Mesendoderm (in vitro differentiated cells): ENCODE results near the gene ARL5B.

Source experiments
- DNase-seq: peaks from one replicate; pipeline ENCODE4 v3.0.0; 2013
- H2AK5ac ChIP-seq: 2 replicates; pipeline ENCODE4 v1.6.1; 2013; ENCODE audit warnings: low read length, inconsistent platforms
- H2BK120ac ChIP-seq: 2 replicates; pipeline ENCODE4 v1.6.1; 2013; ENCODE audit warnings: low read depth, mild to moderate bottlenecking, low read length, moderate library complexity, mixed read lengths
- H2BK15ac ChIP-seq: replicated peaks from 2 replicates; pipeline ENCODE4 v1.6.1; 2013; ENCODE audit warnings: low read depth, mild to moderate bottlenecking, moderate library complexity
- H2BK5ac ChIP-seq: 2 replicates; pipeline ENCODE4 v1.6.1; 2013; ENCODE audit warnings: low read length, inconsistent platforms
- H3K18ac ChIP-seq: 2 replicates; pipeline ENCODE4 v1.6.1; 2013; ENCODE audit warnings: mild to moderate bottlenecking, low read length, mixed read lengths
- H3K23ac ChIP-seq: one replicate; pipeline ENCODE4 v1.6.1; 2013; ENCODE audit warnings: low read length
- H3K27ac ChIP-seq: 2 replicates; pipeline ENCODE4 v1.5.1; 2013; ENCODE audit warnings: low read depth, mild to moderate bottlenecking, inconsistent platforms, low read length, moderate library complexity
- H3K27me3 ChIP-seq: 2 replicates; pipeline ENCODE4 v1.6.1; 2013; ENCODE audit warnings: low read length, control low read depth, mild to moderate bottlenecking, inconsistent platforms; ENCODE audit not compliant: insufficient read depth, poor library complexity
- H3K36me3 ChIP-seq: 2 replicates; pipeline ENCODE4 v1.6.1; 2013; ENCODE audit warnings: low read length, inconsistent platforms; ENCODE audit not compliant: control insufficient read depth, insufficient read depth
- H3K4ac ChIP-seq: one replicate; pipeline ENCODE4 v1.6.1; 2013; ENCODE audit warnings: low read depth, mild to moderate bottlenecking, low read length, moderate library complexity
- H3K4me1 ChIP-seq: 2 replicates; pipeline ENCODE4 v1.6.1; 2013; ENCODE audit warnings: low read depth, low read length, inconsistent platforms; ENCODE audit not compliant: control insufficient read depth
- H3K4me2 ChIP-seq: 2 replicates; pipeline ENCODE4 v1.6.1; 2013; ENCODE audit warnings: low read length
- H3K4me3 ChIP-seq: 2 replicates; pipeline ENCODE4 v1.5.1; 2013; ENCODE audit warnings: mild to moderate bottlenecking, low read length
- H3K56ac ChIP-seq: one replicate; pipeline ENCODE4 v1.6.1; 2013; ENCODE audit warnings: low read length
- H3K79me1 ChIP-seq: 2 replicates; pipeline ENCODE4 v1.6.1; 2013; ENCODE audit warnings: low read length, inconsistent platforms
- H3K79me2 ChIP-seq: 2 replicates; pipeline ENCODE4 v1.6.1; 2013; ENCODE audit warnings: mild to moderate bottlenecking, low read length; ENCODE audit not compliant: control insufficient read depth, insufficient read depth
- H3K9ac ChIP-seq: 2 replicates; pipeline ENCODE4 v1.6.1; 2013; ENCODE audit warnings: low read length, inconsistent platforms
- H4K5ac ChIP-seq: one replicate; pipeline ENCODE4 v1.6.1; 2013; ENCODE audit warnings: low read length
- H4K8ac ChIP-seq: one replicate; pipeline ENCODE4 v1.6.1; 2013; ENCODE audit warnings: low read depth, mild to moderate bottlenecking, control low read depth, low read length, moderate library complexity
- WGBS: extraction: QIAGEN DNeasy Blood & Tissue Kit; methylation state at CpG from one replicate; pipeline ENCODE4 v1.1.7; 2013; ENCODE audit warnings: low lambda C conversion rate, missing lambda C conversion rate; ENCODE audit not compliant: insufficient coverage; ENCODE audit errors: extremely low coverage; 5-methylcytosine and 5-hydroxymethylcytosine counted together

ARL5B gene

GRCh38 chr10:18650404-18650997, 8.7 kb upstream of the ARL5B start:
- H2BK120ac ChIP-seq: no peak overlapping the region
- no peak overlapping the region for H4K8ac ChIP-seq
- no peaks in the 10 kb centered on the region for H3K4me1 ChIP-seq
- no peak overlapping the region for H2BK5ac ChIP-seq
- peak overlapping the region; percentile 70 for H3K4me3 ChIP-seq
- H3K79me1 ChIP-seq: no peaks in the 10 kb centered on the region
- H3K27me3 ChIP-seq: no peaks in the 10 kb centered on the region
- no peak overlapping the region for H4K5ac ChIP-seq
- peak overlapping the region; percentile 70 for H3K9ac ChIP-seq
- H3K27ac ChIP-seq: no peak overlapping the region
- no peak overlapping the region for H2AK5ac ChIP-seq
- H3K79me2 ChIP-seq: peaks cover 9% of the 10 kb centered on the region
- DNase-seq: no peak
- H3K56ac ChIP-seq: peak overlapping the region; percentile 80
- no peak overlapping the region for H3K4ac ChIP-seq
- no peak overlapping the region for H3K23ac ChIP-seq
- no peaks in the 10 kb centered on the region for H3K36me3 ChIP-seq
- no peak overlapping the region for H3K18ac ChIP-seq
- no CpG with 5 or more reads among the region's 6 CpGs for WGBS
- peak overlapping the region; percentile 92 for H3K4me2 ChIP-seq
- no peak overlapping the region for H2BK15ac ChIP-seq

GRCh38 chr10:18651324-18652007, 7.8 kb upstream of the ARL5B start, which contains the start of gene NSUN6:
Gene NSUN6, minus strand, starts transcription at chr10:18651587. Its CDS starts 384 bp downstream, at chr10:18651203.
- Histone ChIP-seq H3K18ac (peak within 1 kb of the TSS; percentile 14), H3K4me1 (no peaks in the 10 kb centered on the region), H3K4me3 (peak within 1 kb of the TSS; percentile 70), H3K23ac (no peak within 1 kb of the TSS), H3K36me3 (no peaks in the 10 kb centered on the region), H3K4me2 (peak within 1 kb of the TSS; percentile 92), H4K8ac (peak within 1 kb of the TSS; percentile 81), H3K79me2 (peaks cover 9% of the 10 kb centered on the region), H3K56ac (peak within 1 kb of the TSS; percentile 84), H4K5ac (no peak within 1 kb of the TSS), H3K9ac (peak within 1 kb of the TSS; percentile 70), H2BK15ac (no peak within 1 kb of the TSS), H3K4ac (peak within 1 kb of the TSS; percentile 56), H2BK5ac (no peak within 1 kb of the TSS), H3K79me1 (no peaks in the 10 kb centered on the region), H3K27me3 (no peaks in the 10 kb centered on the region), H2BK120ac (no peak within 1 kb of the TSS), H3K27ac (no peak within 1 kb of the TSS), H2AK5ac (no peak within 1 kb of the TSS)
- no CpG with 5 or more reads among the region's 39 CpGs for WGBS
- DNase-seq: peak; percentile 91

GRCh38 chr10:18653112-18653511, 6.1 kb upstream of the ARL5B start:
- Histone ChIP-seq H4K8ac (no peak overlapping the region), H3K4me2 (no peak overlapping the region), H2BK15ac (no peak overlapping the region), H3K23ac (no peak overlapping the region), H3K9ac (no peak overlapping the region), H3K79me2 (peaks cover 9% of the 10 kb centered on the region), H3K4ac (no peak overlapping the region), H2BK120ac (no peak overlapping the region), H3K79me1 (no peaks in the 10 kb centered on the region), H3K4me1 (peaks cover under 1% of the 10 kb centered on the region), H2AK5ac (no peak overlapping the region), H3K18ac (no peak overlapping the region), H3K56ac (no peak overlapping the region), H3K4me3 (no peak overlapping the region), H3K36me3 (no peaks in the 10 kb centered on the region), H2BK5ac (no peak overlapping the region), H3K27me3 (no peaks in the 10 kb centered on the region), H4K5ac (no peak overlapping the region), H3K27ac (no peak overlapping the region)
- WGBS: no CpG with 5 or more reads among the region's 3 CpGs
- no peak for DNase-seq

- Histone ChIP-seq H3K36me3 (no peaks in the 10 kb centered on the region), H2BK15ac (no peak overlapping the region)
- no CpG with 5 or more reads among the region's 3 CpGs for WGBS
Measured at GRCh38 chr10:18656724-18657123, 2.5 kb upstream of the ARL5B start.

GRCh38 chr10:18658271-18659124, 733 bp upstream of the ARL5B start:
- Histone ChIP-seq H3K4me3 (peak overlapping the region; percentile 74), H4K5ac (peak overlapping the region; percentile 59), H3K4ac (peak overlapping the region; percentile 62), H3K27me3 (no peaks in the 10 kb centered on the region), H3K36me3 (no peaks in the 10 kb centered on the region), H3K27ac (peak overlapping the region; percentile 22), H4K8ac (peak overlapping the region; percentile 98), H2BK5ac (no peak overlapping the region), H3K4me2 (peak overlapping the region; percentile 41), H3K23ac (no peak overlapping the region), H3K56ac (peak overlapping the region; percentile 91), H3K79me1 (peaks cover 2% of the 10 kb centered on the region), H2BK120ac (no peak overlapping the region), H3K4me1 (peaks cover 6% of the 10 kb centered on the region), H3K18ac (peak overlapping the region; percentile 54), H2BK15ac (no peak overlapping the region), H3K9ac (peak overlapping the region; percentile 93), H3K79me2 (peaks cover 36% of the 10 kb centered on the region), H2AK5ac (peak overlapping the region; percentile 27)
- DNase-seq: no peak
- WGBS: no CpG with 5 or more reads among the region's 23 CpGs

More at GRCh38 chr10:18656724-18657123, 2.5 kb upstream of the ARL5B start:
- Histone ChIP-seq H2BK120ac (no peak overlapping the region), H3K56ac (no peak overlapping the region), H2AK5ac (no peak overlapping the region), H4K5ac (no peak overlapping the region), H4K8ac (no peak overlapping the region), H3K4me1 (peaks cover 5% of the 10 kb centered on the region), H3K23ac (no peak overlapping the region), H3K27ac (no peak overlapping the region), H3K79me1 (peaks cover 2% of the 10 kb centered on the region), H3K4me2 (no peak overlapping the region), H3K4me3 (no peak overlapping the region), H3K9ac (no peak overlapping the region), H2BK5ac (no peak overlapping the region), H3K4ac (no peak overlapping the region), H3K18ac (no peak overlapping the region), H3K79me2 (peaks cover 22% of the 10 kb centered on the region), H3K27me3 (no peaks in the 10 kb centered on the region)
- DNase-seq: no peak
